HG02763 (cell line): ENCODE measurements around the gene MYH13.

Source experiments
- ATAC-seq: cut with Tn5 transposase; IDR thresholded peaks from one replicate; pipeline ENCODE4 v1.9.1; 2021; ENCODE audit warnings: mild to moderate bottlenecking, moderate library complexity; ENCODE audit not compliant: unreplicated experiment

Gene MYH13

GRCh38 chr17:10349403-10349802, 23.4 kb downstream of the MYH13 start:
- ATAC-seq = no peak

DNA sequence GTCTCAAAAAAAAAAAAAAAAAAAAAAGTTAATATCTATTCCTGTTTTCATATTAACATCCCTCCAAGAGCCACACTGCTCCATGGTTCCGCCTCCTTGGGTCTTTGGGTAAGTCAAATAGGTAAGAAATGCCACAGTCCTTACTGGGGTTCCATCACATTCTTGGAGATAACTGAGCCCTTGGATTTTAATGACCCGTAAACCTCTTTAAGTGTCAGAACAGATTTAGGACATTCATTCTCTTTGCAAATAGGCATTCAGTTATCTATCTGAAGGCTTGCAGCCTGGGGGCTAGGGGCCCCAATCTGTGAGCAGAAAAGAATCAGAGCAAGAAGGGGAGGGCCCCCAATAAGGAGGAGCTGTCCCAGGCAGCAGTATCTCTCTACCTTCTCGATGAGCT, 28.0 kb downstream of the MYH13 start:
- ATAC-seq = no peak

DNA sequence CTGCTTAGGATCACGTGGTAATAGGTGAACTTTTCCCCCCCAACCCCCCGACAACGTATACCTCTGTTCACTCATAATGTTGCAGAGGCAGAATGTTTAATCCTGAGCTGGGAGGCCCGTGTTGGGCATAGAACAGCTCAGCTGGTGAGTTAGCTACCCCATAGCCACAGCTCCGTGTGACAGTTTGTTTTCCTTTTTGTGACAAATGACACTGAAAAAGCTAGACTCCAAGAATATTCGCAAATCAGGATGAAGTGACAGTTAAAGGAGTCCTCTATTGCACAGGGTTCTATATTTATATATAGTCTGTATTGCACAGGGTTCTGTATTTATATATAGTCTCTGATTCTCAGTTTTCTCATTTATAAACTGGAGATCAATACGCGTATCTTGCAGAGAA, 33.8 kb downstream of the MYH13 start:
- ATAC-seq = no peak

DNA sequence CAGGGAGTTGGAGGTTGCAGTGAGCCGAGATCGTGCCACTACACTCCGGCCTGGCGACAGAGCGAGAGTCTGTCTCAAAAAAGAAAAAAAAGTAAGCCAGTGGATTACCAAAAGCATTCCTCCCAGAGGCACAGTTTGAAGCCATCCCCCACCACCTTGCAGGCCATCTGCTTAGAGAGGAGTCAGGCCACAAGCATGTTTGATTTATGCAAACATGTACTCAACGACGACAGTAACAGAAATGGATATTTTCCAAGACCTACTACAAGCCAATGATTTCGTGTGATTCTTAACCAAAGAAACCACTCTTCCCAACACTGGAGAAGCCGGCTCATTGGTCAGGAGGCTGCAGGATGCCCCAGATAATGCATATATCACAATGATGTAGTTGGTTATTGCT, 34.8 kb downstream of the MYH13 start:
- no peak for ATAC-seq

GRCh38 chr17:10337136-10337535, 35.7 kb downstream of the MYH13 start:
- ATAC-seq = no peak

GRCh38 chr17:10336393-10336792, 36.4 kb downstream of the MYH13 start:
- no peak for ATAC-seq

DNA sequence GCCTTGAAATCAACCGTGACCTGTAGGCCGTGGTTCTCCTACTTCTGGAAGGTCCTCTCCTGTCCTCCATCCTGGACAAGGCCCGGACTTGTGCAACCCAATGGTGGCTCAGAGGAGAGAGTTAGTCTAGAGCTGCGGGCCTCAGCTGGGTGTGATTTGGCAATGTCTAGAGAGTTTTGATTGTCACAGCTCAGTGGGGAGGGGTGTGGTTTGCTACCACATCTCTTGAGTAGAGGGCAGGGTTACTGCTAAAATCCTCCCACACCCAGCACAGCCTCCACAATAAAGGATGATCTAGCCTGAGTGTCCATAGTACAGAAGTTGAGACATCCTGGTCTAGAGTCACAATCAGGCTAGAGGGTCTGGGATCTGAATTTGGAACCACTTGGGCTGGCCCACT, 40.3 kb downstream of the MYH13 start:
- ATAC-seq = no peak

GRCh38 chr17:10328971-10329923, 43.6 kb downstream of the MYH13 start:
- no peak for ATAC-seq

GRCh38 chr17:10328206-10328605, 44.6 kb downstream of the MYH13 start:
- no peak for ATAC-seq

DNA sequence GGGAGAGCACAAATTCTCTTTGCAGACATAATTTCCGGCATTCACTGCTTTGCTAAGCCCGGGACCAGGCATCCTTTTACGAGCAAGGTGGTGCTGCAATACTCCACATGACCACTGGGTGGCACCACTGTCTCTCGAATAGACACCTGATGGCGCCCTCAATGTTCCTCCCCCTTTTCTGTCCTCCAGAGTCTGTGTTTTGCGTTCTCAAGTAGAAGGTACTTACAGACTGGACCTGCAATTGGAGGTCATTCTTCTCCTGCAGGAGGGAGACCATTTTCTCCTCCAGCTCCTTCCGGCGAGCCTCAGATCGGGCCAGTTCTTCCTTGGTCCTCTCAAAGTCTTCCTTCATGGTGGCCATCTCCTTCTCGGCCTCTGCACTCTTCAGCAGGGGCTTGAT, 45.2 kb downstream of the MYH13 start:
- no peak for ATAC-seq

GRCh38 chr17:10325031-10325695, 47.6 kb downstream of the MYH13 start:
- no peak for ATAC-seq

DNA sequence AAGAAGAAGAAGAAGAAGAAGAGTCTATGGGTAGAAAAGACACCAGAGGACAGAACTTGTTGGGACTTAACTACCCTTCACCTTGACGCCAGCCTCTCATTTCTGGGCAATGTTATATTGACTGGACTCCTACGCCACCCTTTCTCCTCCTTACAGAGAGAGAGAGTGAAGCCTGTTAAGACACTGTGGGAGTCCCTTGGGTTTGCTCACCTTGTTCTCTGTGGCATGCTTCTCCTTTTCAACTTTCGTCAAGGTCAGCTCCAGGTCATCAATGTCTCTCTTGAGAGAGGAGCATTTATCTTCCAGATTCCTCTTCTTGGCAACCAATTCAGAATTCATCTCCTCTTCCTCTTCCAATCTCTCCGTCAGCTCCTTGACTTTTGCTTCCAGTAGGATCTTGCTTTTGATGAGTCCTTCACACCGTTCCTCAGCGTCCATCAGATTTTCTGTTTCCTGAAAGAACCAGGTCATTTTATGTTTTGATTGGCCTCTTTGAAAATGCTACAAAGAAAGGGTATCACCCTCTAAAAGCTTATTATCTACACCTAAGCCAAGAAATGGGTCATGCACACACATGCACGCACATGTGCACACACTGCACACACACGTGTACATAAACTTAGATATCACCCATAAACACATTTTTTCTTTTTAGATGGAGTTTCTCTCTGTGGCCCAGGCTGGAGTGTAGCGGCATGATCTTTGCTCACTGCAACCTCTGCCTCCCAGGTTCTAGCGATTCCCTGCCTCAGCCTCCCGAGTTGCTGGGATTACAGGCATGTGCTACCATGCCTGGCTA, 48.8 kb downstream of the MYH13 start:
- no peak for ATAC-seq

GRCh38 chr17:10318535-10318934, 54.3 kb downstream of the MYH13 start:
- no peak for ATAC-seq

GRCh38 chr17:10317543-10317834, 55.3 kb downstream of the MYH13 start:
- no peak for ATAC-seq

- peak; percentile 48 for ATAC-seq
Observed at GRCh38 chr17:10316801-10317542, 55.8 kb downstream of the MYH13 start.

DNA sequence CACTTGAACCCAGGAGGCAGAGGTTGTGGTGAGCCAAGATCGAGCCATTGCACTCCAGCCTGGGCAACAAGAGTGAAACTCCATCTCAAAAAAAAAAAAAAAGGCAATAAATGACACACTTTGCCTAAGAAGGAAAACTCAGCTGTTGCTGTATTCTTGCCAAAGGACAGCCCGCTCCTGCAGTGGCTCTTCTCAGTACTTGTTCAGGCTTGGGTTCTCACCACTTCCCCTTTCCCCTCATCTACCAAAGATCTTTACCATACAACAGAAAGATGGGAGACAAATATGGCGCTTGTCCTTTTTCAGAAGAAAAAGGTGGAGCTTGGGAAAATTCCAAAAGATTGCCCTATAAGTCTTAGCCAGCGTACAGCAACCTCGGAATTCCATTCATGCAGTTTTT, 58.5 kb downstream of the MYH13 start:
- ATAC-seq = no peak

- no peak for ATAC-seq
Observed at GRCh38 chr17:10313037-10313672, 59.7 kb downstream of the MYH13 start.

DNA sequence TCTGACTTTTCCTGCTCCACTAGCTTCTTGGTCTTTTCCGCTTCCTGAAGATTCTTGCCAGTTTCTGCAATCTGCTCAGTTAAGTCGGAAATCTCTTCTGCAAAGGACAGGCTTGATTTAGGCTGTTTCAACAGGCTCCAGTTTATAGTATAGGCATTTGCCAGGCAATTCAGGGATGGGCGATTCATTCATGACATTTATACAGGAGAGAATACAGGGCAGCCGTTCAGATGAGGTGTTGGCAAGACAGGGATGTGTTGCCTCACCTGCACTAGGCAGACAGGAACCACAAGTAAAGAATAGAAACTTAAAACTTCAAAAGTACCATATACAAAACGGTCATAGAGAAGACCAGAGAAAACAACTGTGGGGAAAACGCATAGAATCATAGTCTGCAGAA, 61.7 kb downstream of the MYH13 start:
- no peak for ATAC-seq

DNA sequence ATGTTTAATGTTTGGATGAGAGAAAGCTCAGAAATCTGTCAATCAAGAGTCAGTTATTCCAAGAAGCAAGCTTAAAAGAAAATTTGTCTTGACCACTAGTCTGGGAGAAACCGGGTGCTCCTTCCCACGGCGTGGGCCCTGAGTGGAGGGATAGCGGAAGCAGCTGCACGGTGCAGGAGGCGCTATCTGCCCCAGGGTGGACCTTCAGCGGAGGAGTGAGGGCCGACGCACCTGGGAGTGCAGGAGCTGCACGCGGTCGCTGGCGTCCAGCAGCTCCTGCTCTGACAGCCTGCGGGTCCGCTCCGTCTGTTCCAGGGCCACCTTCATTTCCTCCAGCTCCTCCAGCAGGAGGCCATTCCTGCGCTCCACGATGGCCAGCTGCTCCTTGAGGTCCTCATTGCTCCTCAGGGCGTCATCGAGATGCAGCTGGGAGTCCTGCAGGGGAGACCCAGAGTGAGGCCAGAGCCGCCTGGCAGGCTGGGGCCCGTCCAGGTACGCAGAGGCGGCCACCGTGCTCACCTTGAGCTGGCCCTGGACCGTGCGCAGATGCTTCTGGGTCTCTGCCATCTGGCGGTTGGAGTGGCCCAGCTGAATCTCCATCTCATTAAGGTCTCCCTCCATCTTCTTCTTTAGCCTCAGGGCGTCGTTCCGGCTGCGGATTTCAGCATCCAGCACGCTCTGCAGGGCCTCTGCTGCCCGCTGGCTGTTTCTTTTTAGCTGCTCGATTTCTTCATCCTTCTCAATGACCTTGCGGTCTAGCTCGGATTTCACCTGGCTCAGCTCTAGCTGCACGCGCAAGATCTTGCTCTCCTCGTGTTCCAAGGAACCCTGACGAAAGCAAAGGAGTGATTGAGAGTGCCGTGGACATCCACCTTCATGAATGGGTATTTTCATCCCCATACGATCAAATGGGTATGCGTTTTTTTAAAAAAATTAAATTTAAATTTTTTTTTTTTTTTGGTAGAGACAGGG, 63.5 kb downstream of the MYH13 start:
- no peak for ATAC-seq
